ENCODE measurements around the gene MRNIP.
A peak's percentile ranks its signal among the peaks of the same experiment; 100 is the strongest.

The MRNIP gene, protein sequence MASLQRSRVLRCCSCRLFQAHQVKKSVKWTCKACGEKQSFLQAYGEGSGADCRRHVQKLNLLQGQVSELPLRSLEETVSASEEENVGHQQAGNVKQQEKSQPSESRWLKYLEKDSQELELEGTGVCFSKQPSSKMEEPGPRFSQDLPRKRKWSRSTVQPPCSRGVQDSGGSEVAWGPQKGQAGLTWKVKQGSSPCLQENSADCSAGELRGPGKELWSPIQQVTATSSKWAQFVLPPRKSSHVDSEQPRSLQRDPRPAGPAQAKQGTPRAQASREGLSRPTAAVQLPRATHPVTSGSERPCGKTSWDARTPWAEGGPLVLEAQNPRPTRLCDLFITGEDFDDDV

DNA sequence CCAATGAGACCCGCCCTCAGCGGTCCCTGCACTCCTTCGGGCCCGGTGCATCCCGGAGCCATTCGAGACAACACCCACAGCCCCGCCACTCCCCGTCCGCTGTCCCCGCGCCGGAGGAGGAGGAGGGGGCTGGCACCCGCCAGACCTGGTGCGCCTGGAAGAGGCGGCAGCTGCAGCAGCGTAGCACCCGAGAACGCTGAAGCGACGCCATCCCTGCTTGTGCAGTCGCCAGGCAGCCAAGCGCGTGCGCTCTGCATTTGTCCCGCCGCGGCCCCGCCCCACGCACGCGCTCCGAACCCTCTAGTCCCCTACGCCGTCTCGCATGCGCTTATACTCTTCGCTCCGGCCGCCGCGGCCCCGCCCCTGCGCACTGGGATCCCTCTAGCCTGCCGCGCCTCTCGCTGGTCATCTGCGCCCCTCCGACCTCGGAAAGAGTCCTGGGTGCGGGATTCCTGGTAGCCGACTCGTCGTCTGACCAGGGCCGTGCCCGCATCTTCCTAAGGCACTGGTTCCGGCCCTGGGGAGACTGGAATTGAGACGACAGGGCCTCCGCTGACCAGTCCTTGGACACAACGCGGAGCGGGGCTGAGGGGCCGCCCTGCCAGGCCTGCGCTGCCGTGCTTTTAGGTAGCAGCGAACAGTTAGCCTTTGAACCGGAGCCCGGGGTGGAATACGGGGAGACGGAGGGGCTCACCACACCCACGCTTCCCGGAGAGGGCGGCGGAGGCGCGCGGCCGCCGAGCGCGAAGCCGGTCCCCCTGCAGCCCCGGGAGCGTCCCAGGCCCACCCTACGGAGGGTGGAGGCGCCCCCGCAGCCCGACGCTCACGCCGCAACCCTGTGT, at the start of gene MRNIP:
MRNIP (minus strand) TSS at position 232 of the 842 bp plus-strand sequence; CDS start at position 211, 21 bp downstream.
- DNase-seq: peak; percentile 81

DNA sequence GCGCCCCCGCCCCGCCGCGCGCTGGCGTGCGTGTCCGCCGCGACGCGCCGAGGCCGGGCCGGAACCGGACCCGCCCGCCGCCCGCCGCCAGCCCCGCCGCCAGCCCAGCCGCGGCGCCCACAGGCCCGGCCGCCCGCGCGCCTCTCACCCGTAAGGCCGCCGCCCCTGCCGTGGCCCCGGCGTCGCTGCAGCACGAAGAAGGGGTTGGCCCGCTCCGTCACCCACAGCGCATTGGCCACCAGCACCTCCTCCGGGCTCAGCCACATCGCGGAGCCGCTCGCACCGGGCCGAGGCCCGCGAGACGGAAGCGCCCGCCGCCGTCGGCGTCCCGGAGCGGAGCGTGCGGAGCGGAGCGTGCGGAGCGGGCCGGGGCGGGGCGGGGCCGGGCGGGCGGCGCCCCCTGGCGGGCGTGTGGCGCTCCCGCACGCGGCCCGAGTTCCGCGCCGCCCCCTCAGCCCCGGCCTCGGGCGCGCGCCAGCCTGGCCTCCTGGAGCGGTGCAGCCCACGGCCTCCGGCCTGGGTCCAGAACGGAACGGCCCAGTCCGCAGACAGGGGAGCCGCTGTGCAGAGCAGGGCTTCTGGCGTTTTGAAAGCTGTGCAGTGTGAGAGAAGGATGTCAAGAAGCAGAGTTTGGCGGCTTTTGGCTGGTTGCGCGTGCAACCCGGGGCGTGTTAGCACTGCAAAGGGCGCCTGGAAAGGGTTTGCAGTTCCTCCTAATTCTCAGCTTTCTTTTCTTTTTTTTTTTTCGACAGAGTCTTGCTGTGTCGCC, 49.1 kb upstream of the MRNIP start, which contains the start of gene TBC1D9B:
TBC1D9B (minus strand) TSS at position 342 of the 769 bp plus-strand sequence; CDS start at position 266, 76 bp downstream.
- DNase-seq: peak; percentile 58

DNA sequence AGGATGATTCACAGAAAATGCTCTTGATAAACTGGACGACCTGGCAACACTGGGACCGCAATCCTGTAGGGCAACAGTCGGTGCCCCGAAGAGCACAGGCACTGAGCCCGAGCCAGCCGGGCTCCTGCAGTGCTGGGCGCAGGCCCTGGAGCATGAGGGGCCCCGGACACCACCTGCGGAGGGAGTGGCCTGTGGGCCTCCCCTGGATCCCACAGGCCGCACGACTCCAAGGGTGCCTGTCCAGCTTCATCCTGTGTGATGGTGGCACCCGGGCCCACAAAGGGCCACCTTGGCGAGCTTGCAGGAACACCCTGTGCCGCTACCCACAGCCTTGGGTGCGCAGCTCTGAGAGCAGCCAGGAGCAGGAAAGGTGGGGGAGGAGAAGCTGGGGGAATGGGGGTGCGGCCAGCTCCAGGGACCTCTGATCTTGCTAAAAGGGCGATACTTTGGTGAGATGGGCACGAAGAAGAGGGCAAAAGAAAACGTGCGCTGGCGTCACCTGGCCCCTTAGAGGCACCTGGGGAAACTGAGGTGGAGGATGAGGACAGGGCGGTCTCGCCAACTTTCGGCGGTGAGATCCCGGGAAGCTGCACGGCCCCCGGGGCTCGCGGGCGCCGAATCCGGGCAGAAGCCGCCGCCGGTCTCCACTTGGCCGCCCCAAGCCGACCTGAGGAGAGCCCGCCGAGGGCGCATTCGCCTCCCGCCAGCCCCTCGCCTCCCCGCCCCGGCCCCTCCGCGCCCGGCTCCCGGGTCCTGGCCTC, 48.4 kb upstream of the MRNIP start:
- DNase-seq: no peak

DNA sequence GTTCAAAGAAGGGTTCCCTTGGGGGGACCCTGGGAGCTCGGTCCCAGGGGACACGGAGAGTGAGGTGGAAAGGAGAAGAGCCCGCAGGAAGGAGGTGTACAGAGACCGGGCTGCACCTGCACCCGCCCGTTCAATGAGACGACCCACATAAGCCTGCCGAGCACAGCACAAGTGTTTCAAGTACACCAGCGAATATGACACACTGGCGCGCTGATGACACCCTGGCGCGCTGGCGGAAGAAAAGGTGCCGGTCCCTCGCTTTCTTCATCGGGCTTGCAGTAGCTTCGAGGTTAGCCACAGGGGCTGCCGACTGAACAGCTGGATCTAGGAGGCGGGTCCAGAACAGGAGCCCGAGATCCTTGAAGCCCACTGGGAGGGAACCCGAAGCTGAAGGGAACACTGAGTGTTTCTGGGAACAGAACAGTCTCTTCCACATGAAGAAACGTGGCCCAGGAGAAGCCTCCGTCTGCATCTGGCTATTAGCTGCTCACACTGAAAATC, 47.7 kb upstream of the MRNIP start:
- no peak for DNase-seq

DNA sequence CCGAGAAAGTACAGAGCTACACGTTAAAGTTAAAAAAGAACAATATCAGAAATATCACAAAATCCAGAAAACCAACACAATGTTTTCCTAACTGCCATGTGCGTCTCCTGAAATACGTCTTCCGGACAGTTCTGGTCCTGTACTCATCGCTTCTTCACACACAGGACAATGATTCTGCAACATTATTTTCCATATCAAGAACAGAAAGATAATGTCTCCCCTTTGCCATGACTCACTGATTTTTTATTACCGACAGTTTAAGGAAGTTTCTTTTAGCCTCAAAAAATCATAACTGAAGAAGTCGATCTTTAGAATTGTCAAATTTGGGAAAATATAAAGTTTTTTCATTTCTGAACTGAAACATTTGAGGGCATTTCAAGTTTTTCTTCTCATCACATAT, 46.5 kb upstream of the MRNIP start:
- no peak for DNase-seq

DNA sequence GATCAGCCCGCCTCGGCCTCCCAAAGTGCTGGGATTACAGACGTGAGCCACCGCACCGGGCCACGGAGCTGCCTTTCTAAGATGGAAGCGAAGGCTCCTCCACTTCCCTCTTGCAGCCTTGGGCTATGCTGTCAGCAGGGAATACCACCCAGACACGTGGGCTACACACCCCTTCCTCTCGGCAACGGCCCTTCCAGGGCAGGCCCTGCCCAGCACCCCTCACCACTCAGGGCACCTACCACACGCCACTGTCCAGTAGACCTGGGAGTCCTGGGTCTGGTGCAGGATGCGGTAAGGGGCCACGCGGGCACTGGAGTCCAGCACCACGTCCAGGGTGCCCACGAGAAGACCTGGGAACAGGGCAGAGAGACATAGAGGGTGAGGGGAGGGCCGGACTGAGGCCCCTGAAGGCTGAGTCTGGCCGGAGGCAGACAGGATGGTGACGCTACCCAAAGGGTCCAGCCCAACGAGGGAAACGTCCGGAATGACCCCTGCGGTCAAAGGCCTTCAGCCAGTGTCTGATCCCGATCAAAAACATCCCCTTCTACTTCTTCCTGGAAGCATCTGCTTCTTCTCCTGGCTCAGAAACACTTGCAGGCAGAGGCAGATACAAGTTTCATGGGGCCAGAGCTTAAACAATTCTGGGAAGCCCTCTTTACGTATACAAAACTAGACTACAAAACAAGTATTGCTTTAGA, 46.0 kb upstream of the MRNIP start:
- DNase-seq: no peak

DNA sequence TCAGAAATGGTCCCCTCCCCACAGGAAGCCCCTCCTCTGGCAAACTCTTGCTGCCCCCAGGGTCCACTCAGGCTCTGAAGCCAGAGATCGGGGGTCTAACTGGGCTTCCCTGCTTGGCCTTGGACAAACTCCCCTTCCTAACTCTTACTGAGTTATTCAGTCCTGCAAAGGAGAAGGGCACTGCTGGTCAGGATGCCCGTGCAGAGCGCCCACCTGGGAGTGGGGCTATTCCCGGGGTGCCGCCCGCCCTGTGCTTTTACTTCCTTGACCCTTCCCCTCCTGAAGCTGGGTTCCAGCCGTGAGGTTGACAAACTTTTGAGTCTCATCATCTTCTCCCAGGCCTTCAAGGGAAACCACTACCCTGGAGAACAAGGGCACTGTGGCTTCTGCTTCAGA, 44.1 kb upstream of the MRNIP start:
- no peak for DNase-seq

DNA sequence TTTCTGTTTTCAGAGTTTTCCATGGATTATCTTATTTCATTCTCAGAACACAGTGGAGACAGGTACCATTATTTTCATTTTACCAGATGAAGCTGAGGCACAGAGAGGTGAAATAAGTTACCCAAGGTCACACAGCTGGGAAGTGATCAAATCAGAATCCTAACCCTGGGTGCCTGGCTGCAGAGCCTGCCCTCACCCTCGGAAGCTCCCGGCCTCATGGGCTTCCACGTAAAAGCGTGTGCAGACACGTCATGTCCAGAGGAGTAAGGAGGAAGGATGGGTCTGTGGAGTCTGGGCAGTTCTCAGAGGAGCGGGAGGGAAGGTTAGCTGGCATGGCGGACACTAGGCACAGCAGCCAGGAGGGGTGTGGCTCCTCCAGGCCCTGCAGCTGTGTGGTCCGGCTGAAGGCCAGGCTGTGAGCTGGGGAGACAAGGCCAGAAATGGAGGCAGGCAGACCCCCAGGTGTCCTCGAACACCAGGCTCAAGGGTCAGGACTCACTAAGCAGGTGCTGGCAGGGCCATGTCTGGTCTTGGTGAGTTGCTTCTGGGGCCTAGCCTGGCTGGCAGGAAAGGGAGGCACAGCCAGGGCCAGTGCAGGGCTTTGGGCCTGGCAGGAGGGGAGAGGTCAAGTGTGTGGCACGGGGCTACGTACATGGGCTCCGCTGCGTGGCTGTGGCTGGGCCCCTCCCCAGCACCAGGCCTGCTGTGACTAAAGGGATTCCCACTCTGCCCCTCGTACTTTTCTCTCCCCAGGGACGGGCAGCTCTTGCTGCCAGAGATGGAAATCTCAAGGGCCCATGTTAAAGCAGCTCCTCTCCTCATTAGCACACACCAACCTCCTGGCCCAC, 43.5 kb upstream of the MRNIP start:
- DNase-seq: no peak

DNA sequence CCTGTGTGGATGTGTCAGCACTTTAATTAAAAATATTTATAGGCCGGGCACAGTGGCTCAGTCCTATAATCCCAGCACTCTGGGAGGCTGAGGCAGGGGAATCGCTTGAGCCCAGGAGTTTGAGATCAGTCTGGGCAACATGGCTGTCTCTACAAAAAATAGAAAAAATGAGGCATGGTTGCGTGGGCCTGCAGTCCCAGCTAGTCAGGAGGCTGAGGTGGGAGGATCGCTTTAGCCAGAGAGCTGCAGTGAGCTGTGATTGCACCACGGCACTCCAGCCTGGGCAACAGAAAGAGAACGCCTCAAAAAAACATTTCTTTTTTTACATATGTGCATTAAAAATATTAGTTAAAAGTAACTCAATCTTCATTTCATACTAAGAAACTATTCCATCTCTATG, 42.8 kb upstream of the MRNIP start:
- DNase-seq: no peak

DNA sequence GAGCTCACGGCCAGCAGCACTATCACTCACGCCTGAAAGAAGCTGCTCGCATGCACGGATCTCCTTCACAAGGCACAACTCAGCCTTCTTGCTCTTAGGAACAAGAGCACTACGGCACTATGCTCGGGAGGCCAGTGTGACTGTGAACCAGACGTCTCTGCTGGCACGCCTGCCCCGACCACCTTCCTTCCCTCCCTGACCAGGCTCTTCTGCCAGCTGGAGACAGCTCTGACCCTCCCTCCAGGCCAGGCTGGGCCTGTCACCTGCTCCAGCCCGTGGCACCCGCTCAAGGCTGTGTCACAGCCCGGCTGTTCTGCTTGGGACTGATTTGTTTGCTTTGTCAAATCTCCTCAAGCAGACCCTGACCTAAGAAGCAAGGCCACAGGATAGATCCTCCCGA, 42.1 kb upstream of the MRNIP start:
- no peak for DNase-seq

DNA sequence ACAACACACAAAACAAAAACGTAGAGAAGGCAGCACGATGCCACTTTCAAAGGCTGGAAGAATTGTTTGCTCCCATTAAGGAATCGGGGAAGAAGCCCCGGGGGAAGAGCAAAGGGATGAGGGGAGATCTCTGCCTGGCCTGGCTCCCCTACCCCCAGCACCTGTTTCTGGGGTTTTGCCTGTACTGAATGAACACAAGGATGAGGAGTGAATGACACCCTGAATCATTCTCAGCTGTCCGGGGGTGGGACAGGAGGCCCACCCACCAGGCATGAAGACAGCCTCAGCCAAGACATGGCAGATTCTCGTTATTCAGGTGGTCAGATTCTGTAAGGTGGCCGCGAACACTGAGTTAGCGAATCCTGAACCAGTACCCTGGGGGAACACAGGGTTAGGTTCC, 41.6 kb upstream of the MRNIP start:
- no peak for DNase-seq

DNA sequence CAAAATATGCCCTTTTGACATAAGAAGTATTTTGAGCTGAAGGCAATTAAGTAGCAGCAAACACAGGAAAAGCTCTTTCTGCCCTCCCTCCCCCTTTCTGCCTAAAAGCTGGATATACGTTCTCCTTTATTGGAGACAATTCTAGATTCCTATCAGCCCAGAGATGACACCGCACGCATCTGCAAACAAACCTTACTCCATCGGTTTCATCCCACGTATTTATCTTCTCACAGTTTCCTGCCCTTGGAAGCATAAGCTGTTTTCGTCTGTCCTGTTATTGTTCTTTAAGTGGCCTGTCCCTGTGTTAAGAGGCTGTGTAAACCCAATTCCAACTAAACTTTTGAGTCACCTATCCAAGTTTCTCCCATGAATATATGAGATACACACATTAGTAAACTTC, 37.2 kb upstream of the MRNIP start:
- DNase-seq: no peak

DNA sequence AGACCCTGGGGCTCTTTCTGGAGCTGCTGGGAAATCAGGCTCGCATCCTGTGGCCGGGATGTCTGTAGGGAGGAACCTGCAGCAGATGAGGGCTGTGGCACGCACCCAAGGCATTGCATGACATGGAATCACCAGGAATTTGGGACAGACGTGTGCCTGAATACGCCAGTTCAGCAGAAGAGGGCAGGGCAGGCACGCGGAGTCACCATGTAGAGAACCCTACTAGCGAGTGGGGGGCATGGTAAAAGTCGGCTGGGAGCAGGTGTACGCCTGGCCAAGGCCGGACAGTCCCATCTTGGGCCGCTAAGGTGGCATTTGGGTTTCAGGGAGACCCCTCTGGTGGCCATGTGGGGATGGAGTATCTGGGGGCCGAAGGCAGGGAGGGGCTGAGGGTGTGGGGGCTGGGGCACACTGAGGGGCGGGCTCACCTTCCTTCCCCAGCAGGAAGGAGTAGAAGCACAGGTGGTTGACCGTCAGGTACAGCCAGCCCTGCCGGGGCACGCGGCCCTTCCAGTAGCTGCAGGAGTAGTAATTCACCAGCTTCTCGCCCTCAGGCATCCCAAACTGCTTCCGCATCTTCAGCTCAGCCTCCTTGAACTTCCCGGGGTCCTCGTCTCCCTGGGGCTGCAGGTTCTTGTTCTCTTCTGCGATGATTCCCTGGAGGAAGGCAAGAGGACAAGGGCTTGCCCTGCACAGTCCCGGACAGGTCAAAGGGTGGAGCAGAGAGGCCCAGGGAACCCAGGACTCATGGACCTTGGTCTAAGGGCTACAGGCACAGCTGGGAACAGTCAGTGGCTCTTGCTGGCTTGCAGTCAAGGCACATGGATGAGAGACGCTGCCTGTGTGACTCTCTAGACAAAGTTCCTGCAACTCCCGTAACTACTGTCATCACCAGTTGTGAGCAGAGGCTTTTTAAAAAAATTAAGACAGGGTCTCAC, 35.6 kb upstream of the MRNIP start:
- DNase-seq: no peak

DNA sequence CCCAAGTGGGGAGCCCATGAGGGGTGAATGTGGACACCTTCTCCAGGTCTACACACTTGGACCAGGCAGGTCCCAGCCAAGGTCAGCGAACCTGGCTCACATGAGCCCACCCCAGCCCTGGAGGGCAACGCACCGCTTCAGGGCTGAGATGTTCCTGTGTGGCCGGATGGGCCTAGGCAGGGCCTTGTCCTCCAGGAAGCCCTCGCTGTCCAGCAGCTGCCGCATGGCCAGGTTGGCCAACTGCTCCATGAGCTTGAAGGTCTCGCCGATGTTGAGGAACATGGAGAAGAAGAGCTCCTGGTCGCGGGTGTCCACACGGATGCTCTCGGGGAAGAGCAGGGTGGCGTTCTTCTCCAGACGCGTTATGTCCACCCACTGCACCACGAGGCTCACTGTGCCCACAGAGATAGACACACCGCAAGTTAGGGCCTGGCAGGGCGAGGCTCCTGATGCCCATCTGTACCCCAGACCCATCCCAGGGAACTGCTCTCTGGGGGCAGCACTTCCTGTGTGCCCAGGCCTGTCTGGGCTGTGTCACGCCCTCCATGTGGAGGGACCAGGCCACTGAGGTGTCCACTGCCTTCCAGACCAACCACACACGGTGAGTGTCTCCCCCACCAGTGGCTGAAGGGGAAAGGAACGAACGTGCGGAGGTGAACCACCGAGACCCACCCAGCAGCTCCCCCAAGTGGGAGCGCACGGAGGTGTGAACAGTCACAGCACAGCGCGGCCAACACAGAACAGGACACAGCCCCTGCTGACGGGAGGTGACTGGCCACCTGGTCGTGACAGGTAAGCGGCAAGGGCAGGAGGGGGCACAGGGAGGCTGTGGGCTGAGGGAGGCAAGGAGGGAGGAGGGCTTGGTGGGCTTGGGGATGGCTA, 34.7 kb upstream of the MRNIP start:
- DNase-seq: no peak

DNA sequence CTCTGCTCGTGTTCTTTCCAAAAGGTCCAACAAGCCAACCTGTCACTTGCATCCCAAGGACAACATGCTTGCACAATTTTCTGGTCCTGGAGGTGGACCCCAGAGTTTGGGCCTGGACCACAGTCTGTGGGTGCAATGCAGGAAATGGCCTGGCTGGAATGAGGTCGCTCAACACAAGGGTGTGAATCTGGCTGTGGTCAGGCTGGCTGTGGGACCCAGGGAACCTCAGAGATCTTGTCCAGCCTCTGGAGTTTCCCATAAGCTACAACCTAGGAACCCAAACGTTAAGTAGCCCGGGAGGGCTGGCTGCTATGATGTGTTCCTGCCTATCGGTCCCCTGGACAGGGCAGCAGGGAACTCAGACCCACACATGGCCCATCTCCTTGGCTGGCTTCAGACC, 33.6 kb upstream of the MRNIP start:
- DNase-seq: no peak

DNA sequence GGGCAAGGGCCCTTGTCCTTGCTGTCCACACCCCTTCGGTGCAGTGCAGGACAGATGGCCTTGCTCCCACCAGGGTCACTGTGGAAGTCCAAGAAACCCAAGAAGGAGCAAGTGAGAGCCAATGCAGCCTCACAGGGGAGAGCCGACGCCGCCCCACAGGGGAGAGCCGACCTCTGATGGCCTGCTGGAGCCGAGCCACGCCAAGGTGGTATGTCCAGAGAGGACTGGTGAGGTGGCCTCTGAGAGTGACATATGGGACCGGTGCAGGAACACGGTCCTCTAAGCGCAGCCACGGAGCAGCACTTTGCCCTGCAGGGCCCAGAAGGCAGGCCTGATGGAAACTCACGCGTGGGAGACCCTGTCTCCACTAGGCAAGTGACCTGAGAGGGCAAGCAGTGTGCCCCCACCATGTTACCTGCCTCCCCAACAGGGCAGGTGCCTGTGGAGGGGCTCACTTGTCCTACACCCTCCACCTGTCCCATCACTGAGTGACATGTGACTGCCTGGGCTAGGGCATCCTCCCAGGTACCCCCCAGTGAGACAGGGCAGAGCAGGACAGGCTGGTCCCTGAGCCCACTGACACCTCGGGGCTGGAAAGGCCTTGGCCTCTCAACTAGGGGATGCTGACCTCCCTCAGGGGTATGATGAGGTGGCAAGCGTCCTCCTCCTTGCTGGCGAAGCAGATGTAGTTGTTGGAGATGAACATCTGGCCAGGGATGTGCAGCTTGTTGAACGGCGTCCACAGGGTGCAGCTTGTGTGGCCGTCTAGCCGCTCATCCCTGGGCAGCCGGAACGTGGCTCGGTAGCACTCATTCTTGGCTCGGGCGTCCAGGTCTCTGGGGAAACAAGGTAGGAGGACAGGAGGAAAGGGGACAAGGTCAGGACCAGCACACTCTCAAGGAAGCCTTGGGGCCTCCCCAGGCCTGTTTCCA, 32.4 kb upstream of the MRNIP start:
- no peak for DNase-seq

DNA sequence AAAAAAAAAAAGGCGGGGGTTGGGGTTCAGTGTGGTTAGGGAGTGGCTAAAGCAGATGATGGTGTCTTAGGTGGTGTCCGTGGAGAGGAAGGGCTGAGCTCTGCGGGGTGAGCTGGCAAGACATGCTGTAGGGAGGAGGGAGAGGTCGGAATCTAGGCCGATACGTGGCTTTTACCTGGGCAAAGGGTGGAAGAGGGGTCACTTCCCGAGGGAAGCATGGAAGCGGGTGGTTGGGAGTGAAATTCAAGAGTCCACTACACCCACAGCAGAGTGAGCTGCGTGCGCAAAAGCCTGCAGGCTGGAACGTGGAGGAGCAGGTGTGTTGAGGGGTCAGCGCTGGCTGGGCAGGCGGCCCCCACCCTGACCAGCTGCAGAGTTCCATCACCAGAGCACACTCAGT, 31.3 kb upstream of the MRNIP start:
- no peak for DNase-seq
